ENCODE data around the gene RNF150. TPM values are rescaled to one million over a fixed set of nuclear protein-coding genes. Genes with fewer than 3 reads are reported as not detected.
A peak's percentile ranks its signal among the peaks of the same experiment; 100 is the strongest.

Gene RNF150
- total RNA-seq, 2 experiments from 2014 or later: 0.02 to 0.14 TPM

DNA sequence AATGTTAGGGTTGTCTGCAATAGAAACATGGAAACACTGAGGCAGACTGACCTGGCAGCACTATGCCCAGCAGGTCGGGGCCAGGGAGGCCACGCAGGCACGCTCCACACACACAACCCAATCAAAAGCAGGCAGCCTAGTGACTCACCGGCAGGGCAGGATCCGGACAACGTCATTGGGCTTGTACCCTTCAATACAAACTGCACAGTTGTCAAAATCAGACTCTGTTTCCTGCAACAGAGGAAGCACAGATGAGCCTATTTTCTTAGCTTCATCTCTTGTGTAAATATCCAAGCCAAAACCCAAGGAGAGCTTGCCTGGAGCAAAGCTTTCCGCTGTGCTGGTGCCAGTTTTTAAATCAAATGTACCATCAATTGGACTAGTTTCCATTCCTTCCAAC is 185.8 kb downstream of the RNF150 start:
- DNase-seq: no peak
- intact Hi-C loops (cut with DNase I, micrococcal nuclease): no loop called here
- no peaks in the 10 kb centered on the region for H3K36me3 Mint-ChIP-seq (ENCODE audit: low read depth)
- H3K4me3 Mint-ChIP-seq: no peak overlapping the region
- ATAC-seq: no peak
- H3K4me1 Mint-ChIP-seq: no peaks in the 10 kb centered on the region
- ChIA-PET CTCF (interaction anchor here (0.6 kb wide), 1 partner anchor 167 kb away, joined by 3 read pairs; no protein-coding TSS in a partner anchor), POLR2A (no interaction called here)
- peaks cover 6% of the 10 kb centered on the region for H3K27me3 Mint-ChIP-seq
- H3K27ac Mint-ChIP-seq: no peak overlapping the region
- H3K9me3 Mint-ChIP-seq (ENCODE audit: low read depth): no peaks in the 10 kb centered on the region

DNA sequence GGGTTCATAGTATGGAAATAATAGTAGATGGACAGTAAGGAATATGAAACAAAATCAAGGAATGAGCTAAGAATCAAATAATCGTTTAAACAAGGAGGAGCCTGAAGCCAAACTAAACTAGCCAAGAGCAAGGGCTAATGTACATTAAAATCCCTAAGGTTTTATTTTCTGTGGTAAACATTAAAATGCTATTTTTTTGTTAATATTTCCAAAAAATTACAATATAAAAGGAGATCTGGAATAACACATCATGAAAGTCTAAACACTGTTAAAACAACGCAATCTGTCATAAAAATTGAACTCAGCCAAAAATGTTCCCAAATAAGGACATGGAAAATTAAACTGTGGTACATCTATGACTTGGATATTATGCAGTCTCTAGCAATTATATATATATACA is 188.2 kb downstream of the RNF150 start:
- H3K9me3 Mint-ChIP-seq (ENCODE audit: low read depth): no peaks in the 10 kb centered on the region
- no peak overlapping the region for H3K4me3 Mint-ChIP-seq
- H3K36me3 Mint-ChIP-seq (ENCODE audit: low read depth): no peaks in the 10 kb centered on the region
- ChIA-PET CTCF (no interaction called here), POLR2A (no interaction called here)
- H3K27ac Mint-ChIP-seq: no peak overlapping the region
- H3K27me3 Mint-ChIP-seq: peaks cover 3% of the 10 kb centered on the region
- DNase-seq: no peak
- no peak for ATAC-seq
- intact Hi-C loops (cut with DNase I, micrococcal nuclease): no loop called here
- no peaks in the 10 kb centered on the region for H3K4me1 Mint-ChIP-seq

DNA sequence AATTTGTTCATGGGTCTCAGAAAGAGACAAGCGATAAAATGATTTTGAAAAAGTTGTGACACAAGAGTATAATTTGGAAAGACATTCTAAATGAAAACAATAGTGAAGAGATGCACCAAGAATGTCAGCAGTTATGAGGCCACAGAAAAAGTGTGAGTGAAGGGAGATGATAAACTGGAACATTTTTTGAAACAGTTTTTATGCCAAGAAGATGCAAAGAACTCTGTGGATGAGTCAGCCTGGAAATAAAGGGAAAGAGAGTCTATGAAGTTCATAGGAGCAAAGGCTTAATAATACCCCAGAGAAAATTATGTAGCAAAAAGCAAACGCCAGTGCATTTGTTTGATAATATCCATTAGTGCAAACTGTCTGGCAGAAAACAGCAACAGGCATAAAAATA is 188.7 kb downstream of the RNF150 start:
- CTCF ChIA-PET: no interaction called here
- Mint-ChIP-seq H3K4me1 (no peaks in the 10 kb centered on the region), H3K4me3 (no peak overlapping the region), H3K36me3 (ENCODE audit: low read depth) (no peaks in the 10 kb centered on the region), H3K27ac (no peak overlapping the region), H3K27me3 (peaks cover 3% of the 10 kb centered on the region), H3K9me3 (ENCODE audit: low read depth) (no peaks in the 10 kb centered on the region)
- intact Hi-C loops (cut with DNase I, micrococcal nuclease): no loop called here
- POLR2A ChIA-PET: no interaction called here
- ATAC-seq (no peak), DNase-seq (no peak)

DNA sequence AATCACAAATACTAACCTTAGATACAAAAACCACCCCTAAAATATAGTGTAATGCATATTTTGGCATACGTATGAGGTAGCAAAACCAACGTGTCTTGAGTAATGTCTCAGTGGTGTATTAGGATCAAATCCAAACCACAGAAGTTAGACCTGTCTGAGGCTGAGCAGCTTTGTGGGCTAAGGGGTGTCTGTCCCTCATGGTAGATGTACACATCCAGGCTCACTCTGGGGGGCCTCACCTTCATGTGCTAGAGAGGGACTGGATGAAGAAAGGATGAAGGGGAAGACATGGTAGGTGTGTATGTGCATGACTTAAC is 189.1 kb downstream of the RNF150 start:
- no peak for DNase-seq
- no peaks in the 10 kb centered on the region for H3K9me3 Mint-ChIP-seq (ENCODE audit: low read depth)
- H3K36me3 Mint-ChIP-seq (ENCODE audit: low read depth): no peaks in the 10 kb centered on the region
- no peak overlapping the region for H3K4me3 Mint-ChIP-seq
- ChIA-PET CTCF (no interaction called here), POLR2A (no interaction called here)
- H3K27me3 Mint-ChIP-seq: peaks cover 3% of the 10 kb centered on the region
- no peak for ATAC-seq
- no peak overlapping the region for H3K27ac Mint-ChIP-seq
- intact Hi-C loops (cut with DNase I, micrococcal nuclease): no loop called here
- no peaks in the 10 kb centered on the region for H3K4me1 Mint-ChIP-seq

DNA sequence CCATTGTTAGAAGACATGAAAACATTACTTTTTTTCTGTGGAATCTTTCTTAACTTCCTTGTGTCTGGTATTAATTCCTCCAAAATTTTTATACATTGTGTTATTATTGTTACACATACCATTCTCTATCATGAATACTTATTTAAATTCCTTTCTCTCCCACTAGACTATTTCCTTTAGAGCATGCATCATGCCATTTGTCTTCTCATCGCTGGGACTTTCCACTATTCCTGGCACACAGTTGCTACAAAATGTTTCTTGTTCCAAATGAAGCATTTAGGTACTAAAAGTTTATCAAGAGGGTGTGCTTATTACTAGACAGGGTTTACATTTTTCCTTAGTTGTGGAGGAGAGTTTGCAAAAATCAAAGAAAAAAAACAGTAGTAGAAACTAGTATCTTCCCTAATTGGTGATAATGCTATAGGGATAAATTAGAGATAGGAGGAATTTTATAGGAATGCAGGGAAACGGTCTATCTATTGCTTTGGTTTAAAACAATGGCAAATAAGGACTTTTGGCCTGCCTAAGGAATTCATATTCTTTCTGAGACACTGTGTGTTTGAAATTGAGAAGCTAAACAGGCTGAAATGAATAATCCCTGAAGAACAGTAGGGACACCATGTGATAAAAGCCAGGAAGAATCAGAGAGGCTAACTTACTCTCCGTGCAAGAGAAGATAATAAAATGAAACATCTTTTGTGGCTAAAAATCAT is 189.6 kb downstream of the RNF150 start:
- intact Hi-C loops (cut with DNase I, micrococcal nuclease): no loop called here
- H3K4me3 Mint-ChIP-seq: no peak overlapping the region
- H3K9me3 Mint-ChIP-seq (ENCODE audit: low read depth): no peaks in the 10 kb centered on the region
- H3K27ac Mint-ChIP-seq: no peak overlapping the region
- POLR2A ChIA-PET: no interaction called here
- CTCF ChIA-PET: no interaction called here
- no peaks in the 10 kb centered on the region for H3K4me1 Mint-ChIP-seq
- ATAC-seq (no peak), DNase-seq (no peak)
- H3K36me3 Mint-ChIP-seq (ENCODE audit: low read depth): no peaks in the 10 kb centered on the region
- H3K27me3 Mint-ChIP-seq: peaks cover 3% of the 10 kb centered on the region

DNA sequence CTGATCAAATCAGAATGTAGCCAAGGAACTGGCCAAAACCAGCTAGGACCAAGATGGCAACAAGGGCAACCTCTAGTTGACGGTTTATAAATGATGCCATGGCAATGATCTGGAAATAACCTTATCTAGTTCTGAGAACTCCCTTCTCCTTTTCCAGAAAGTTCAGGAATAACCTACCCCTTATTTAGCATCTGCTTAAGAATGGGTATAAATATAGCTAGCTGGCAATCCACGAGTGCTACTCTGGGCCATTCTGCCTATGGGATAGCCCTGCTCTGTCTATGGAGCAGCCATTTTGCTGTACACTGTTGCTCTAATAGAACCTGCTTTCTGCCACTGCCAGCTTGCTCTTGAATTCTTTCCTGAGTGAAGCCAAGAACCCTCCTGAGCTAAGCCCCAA is 192.7 kb downstream of the RNF150 start:
- Mint-ChIP-seq H3K27ac (no peak overlapping the region), H3K4me3 (no peak overlapping the region), H3K36me3 (ENCODE audit: low read depth) (no peaks in the 10 kb centered on the region), H3K27me3 (peaks cover 8% of the 10 kb centered on the region), H3K9me3 (ENCODE audit: low read depth) (no peaks in the 10 kb centered on the region), H3K4me1 (no peaks in the 10 kb centered on the region)
- no peak for DNase-seq
- no peak for ATAC-seq
- intact Hi-C loops (cut with DNase I, micrococcal nuclease): no loop called here
- POLR2A ChIA-PET: no interaction called here
- CTCF ChIA-PET: no interaction called here

DNA sequence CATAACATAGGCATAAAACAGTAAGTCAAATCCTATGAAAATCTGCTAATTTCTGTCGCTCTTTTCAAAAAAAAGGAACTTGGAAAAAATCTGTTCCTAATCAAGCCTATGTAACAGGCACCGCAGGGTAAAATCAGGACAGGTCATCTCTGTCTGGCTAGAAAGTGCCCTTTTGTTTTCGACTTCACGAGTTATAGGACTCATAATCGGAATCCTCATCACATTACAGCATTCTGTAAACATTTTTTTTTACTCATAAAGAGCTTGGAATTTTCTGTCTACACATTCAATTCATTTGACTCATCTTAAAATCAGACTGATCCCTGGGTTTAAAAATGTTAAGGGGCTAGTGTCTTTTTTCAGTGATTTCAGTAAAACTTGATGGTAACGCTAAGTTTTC is 195.4 kb downstream of the RNF150 start:
- ChIA-PET POLR2A (no interaction called here), CTCF (no interaction called here)
- H3K4me3 Mint-ChIP-seq: no peak overlapping the region
- no peaks in the 10 kb centered on the region for H3K9me3 Mint-ChIP-seq (ENCODE audit: low read depth)
- intact Hi-C loops (cut with DNase I, micrococcal nuclease): no loop called here
- H3K4me1 Mint-ChIP-seq: no peaks in the 10 kb centered on the region
- H3K36me3 Mint-ChIP-seq (ENCODE audit: low read depth): no peaks in the 10 kb centered on the region
- no peak for DNase-seq
- no peak overlapping the region for H3K27ac Mint-ChIP-seq
- H3K27me3 Mint-ChIP-seq: peaks cover 8% of the 10 kb centered on the region
- ATAC-seq: no peak

DNA sequence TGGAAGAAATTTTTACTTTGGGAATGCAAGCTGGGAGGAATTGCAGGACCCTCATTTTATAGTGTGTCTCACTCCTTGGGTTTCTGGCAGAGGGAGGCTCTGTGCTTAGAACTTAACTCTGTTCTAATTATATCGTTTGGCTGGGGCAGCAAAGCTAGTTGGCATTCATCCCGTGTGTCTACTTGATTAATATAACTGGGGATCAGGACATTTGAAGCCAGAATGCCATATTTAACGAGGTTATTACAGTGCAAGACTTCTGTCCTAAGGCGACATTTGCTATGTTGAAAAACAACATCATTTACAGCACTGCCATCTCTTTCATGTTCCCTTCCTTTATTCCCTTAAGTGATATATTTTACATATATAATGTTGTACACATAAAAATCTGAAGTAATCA is 198.0 kb downstream of the RNF150 start:
- Mint-ChIP-seq H3K9me3 (ENCODE audit: low read depth) (no peaks in the 10 kb centered on the region), H3K4me3 (no peak overlapping the region), H3K27me3 (peaks cover 15% of the 10 kb centered on the region), H3K4me1 (no peaks in the 10 kb centered on the region), H3K27ac (no peak overlapping the region), H3K36me3 (ENCODE audit: low read depth) (no peaks in the 10 kb centered on the region)
- intact Hi-C loops (cut with DNase I, micrococcal nuclease): no loop called here
- CTCF ChIA-PET: no interaction called here
- DNase-seq (no peak), ATAC-seq (no peak)
- POLR2A ChIA-PET: no interaction called here

DNA sequence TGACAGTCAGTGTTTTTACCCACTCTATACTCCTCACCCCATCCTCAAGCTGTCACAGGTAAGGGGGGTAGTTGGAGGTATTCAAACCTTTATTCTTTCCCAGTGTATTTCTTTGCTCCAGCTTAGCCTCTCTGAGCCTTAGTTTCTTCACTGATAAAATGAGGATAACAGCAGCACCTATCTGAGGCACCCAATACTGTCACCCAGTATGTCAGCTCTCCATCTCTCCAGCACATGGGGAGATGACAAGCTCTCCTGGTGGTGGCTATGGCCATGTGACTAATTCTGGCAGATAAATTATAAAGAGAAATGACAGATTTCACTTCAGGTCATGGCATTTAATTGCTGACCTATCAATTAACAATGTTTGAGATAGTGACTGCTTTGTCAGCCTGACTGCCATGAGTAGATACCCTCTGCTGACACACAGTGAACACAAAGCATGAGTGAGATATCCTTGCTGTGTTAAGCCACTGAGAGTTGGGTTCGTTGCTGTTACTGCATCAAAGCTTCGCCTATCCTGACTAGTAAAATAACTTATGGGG is 200.7 kb downstream of the RNF150 start:
- CTCF ChIA-PET: no interaction called here
- H3K9me3 Mint-ChIP-seq (ENCODE audit: low read depth): no peaks in the 10 kb centered on the region
- intact Hi-C loops (cut with DNase I, micrococcal nuclease): no loop called here
- no peaks in the 10 kb centered on the region for H3K4me1 Mint-ChIP-seq
- H3K36me3 Mint-ChIP-seq (ENCODE audit: low read depth): no peaks in the 10 kb centered on the region
- peaks cover 16% of the 10 kb centered on the region for H3K27me3 Mint-ChIP-seq
- no peak overlapping the region for H3K4me3 Mint-ChIP-seq
- no peak overlapping the region for H3K27ac Mint-ChIP-seq
- DNase-seq (no peak), ATAC-seq (no peak)
- POLR2A ChIA-PET: no interaction called here

DNA sequence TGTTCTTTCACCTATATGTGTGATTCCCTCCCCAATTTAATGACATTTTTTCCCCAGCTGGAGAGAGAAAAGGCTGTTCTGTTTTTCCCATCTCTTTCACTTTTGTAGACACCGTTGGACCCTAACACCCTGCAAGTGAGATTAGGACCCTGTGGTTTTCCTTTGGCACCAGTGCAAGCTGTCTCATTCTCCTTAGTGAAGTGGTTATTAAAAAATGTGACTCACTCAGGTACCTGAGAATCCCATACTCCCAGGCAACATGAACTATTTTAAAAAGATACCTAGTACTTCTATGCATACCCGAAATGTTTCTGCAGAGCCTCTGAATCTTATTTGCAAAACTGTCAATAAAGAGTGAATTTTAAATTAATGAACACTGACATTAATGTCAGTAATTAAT is 201.4 kb downstream of the RNF150 start:
- H3K9me3 Mint-ChIP-seq (ENCODE audit: low read depth): no peaks in the 10 kb centered on the region
- H3K27ac Mint-ChIP-seq: no peak overlapping the region
- ChIA-PET POLR2A (no interaction called here), CTCF (no interaction called here)
- no peaks in the 10 kb centered on the region for H3K4me1 Mint-ChIP-seq
- DNase-seq: no peak
- no peaks in the 10 kb centered on the region for H3K36me3 Mint-ChIP-seq (ENCODE audit: low read depth)
- no peak overlapping the region for H3K4me3 Mint-ChIP-seq
- peaks cover 16% of the 10 kb centered on the region for H3K27me3 Mint-ChIP-seq
- ATAC-seq: no peak
- intact Hi-C loops (cut with DNase I, micrococcal nuclease): no loop called here

DNA sequence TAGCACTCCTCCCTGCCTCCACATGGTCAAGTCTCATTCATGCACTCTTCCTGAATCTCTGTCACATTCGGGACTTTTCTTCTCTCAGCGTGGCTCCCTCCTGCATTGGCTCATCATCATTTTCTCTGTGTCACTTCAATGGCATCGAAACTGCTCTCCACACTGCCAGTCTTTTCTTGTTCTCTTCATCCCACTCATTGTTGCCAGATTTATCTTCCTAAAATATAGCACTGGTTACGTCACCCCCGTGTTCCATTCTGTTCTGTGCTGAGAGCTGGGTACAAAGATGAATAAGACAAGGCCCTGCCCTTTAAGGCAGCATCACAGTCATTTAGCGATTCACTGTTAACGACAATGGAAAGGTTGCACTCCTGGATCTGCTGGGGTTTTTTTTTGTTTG is 202.7 kb downstream of the RNF150 start:
- peaks cover 11% of the 10 kb centered on the region for H3K27me3 Mint-ChIP-seq
- ATAC-seq (peak; percentile 30), DNase-seq (peak; percentile 10)
- no peaks in the 10 kb centered on the region for H3K4me1 Mint-ChIP-seq
- H3K36me3 Mint-ChIP-seq (ENCODE audit: low read depth): no peaks in the 10 kb centered on the region
- ChIA-PET CTCF (no interaction called here), POLR2A (no interaction called here)
- intact Hi-C loops (cut with DNase I, micrococcal nuclease): no loop called here
- H3K27ac Mint-ChIP-seq: no peak overlapping the region
- no peaks in the 10 kb centered on the region for H3K9me3 Mint-ChIP-seq (ENCODE audit: low read depth)
- H3K4me3 Mint-ChIP-seq: no peak overlapping the region

DNA sequence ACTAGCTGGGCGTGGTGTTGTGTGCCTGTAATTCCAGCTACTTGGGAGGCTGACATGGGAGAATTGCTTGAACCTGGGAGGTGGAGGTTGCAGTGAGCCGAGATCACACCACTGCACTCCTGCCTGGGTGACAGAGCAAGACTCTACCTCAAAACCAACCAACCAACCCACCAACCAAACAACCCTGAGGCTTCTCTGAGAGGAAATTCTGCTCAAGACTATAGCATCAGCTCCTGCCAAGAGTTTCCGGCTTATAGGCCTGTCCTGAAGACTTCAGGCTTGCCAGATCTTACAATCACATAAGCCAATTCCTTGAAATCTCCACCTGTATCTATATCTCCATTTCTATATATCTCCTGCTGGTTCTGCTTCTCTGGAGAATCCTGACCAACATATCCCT is 203.3 kb downstream of the RNF150 start:
- CTCF ChIA-PET: no interaction called here
- intact Hi-C loops (cut with DNase I, micrococcal nuclease): no loop called here
- no peak overlapping the region for H3K27ac Mint-ChIP-seq
- peaks cover 11% of the 10 kb centered on the region for H3K27me3 Mint-ChIP-seq
- no peak for DNase-seq
- H3K4me3 Mint-ChIP-seq: no peak overlapping the region
- no peaks in the 10 kb centered on the region for H3K4me1 Mint-ChIP-seq
- H3K36me3 Mint-ChIP-seq (ENCODE audit: low read depth): no peaks in the 10 kb centered on the region
- no peaks in the 10 kb centered on the region for H3K9me3 Mint-ChIP-seq (ENCODE audit: low read depth)
- no peak for ATAC-seq
- POLR2A ChIA-PET: no interaction called here

DNA sequence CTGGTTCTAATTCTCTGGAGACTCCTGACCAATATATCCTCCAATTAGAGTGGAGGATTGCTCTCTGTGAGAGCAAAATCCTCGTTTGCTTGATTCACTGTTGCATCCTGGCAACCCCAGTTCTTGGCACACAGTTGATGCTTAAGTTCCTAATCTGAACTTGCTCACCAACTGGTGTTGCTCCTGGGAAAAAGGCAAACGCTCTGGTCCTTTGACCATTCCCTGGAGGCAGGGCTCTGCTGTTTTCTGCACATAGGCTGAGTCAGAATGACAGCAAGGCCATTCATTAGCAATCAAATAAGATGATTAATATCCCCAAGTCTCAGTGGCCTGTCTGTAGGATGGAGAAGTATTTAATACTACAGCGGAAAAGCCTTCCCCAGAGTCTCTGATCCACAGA is 204.4 kb downstream of the RNF150 start:
- CTCF ChIA-PET: no interaction called here
- intact Hi-C loops (cut with DNase I, micrococcal nuclease): no loop called here

More for the DNA sequence above, 204.4 kb downstream of the RNF150 start:
- ATAC-seq (no peak), DNase-seq (no peak)
- Mint-ChIP-seq H3K9me3 (ENCODE audit: low read depth) (no peaks in the 10 kb centered on the region), H3K27me3 (peaks cover 11% of the 10 kb centered on the region), H3K27ac (no peak overlapping the region), H3K4me1 (no peaks in the 10 kb centered on the region), H3K36me3 (ENCODE audit: low read depth) (no peaks in the 10 kb centered on the region), H3K4me3 (no peak overlapping the region)
- POLR2A ChIA-PET: no interaction called here
